Limb (tissue), 2 donors: ENCODE measurements around the gene RSPO3.
"Not testable (repeated sequence)": the region's sequence is repeated elsewhere in the genome, so short reads cannot be mapped to it uniquely, and the experiment has no call there.

ENCODE experiments used
- DNase-seq, 2 donors: peaks; one replicate each; pipeline ENCODE4 v3.0.0-alpha.2; 2016; ENCODE audit errors: extremely low spot score in 2 of 2

The RSPO3 gene, protein sequence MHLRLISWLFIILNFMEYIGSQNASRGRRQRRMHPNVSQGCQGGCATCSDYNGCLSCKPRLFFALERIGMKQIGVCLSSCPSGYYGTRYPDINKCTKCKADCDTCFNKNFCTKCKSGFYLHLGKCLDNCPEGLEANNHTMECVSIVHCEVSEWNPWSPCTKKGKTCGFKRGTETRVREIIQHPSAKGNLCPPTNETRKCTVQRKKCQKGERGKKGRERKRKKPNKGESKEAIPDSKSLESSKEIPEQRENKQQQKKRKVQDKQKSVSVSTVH

DNA sequence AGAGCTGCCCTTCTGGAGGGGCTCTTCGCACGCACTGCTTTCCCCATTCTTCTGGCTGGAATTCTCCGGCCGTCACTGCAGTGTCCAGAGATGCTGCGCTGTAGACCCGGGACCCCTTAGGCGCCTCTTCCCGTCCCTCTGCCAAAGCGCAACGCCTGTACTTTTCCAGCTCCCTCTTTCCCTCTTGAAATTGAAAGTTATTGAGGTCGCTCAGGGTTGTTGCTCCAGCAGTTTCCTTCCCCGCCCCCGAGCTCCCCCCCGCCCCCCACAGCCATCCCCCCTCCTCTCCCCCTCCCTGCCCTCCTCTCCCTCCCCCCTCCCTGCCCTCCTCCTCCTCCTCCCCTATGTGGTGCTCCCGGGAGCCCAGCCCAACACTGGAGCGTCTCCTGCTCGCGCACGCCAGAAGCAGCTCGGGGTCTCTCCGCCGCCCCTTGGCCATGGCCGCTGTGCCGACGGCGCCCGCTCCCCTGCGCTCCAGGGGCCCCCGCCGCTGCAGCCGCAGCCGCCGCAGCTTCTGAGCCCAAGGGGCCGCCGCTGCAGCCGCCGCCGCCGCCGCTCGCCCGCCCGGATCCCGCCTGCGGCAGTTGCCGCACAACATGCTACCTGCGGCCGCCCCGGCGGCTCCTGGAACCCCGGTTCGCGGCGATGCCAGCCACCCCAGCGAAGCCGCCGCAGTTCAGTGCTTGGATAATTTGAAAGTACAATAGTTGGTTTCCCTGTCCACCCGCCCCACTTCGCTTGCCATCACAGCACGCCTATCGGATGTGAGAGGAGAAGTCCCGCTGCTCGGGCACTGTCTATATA, at the start of gene RSPO3:
RSPO3 (plus strand) TSS at position 374 of the 804 bp plus-strand sequence. CDS start 522 bp downstream, outside the sequence.
- peak; percentile 50 to 76 for DNase-seq

DNA sequence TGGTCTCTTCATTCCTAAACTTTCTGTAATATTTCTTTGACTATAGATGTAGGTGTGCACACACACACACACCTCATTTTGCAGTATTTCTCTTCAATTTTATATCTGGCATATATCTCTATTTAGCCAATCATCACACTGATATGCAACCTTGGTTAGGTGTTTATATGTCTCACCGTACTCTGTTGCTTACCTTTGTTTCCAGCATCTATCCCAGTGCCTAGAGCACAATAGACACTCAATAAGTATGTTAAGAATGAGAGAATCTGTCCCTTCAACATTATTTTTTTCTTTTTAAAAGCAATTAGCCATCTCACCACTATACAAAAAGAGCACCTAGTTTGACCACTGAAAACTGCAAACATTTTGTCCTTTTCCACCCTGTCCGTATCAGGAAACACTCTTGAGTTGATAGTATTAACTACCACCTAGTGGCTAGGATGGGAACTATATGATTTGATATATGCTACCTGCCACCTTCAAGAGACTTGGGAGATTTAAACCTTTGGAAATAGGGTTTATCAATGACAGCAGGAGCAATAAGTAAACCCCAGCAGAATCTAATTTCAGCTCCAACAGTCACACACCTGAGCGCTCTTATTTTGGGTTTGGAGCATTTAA, 48.7 kb upstream of the RSPO3 start:
- DNase-seq, result no peak

DNA sequence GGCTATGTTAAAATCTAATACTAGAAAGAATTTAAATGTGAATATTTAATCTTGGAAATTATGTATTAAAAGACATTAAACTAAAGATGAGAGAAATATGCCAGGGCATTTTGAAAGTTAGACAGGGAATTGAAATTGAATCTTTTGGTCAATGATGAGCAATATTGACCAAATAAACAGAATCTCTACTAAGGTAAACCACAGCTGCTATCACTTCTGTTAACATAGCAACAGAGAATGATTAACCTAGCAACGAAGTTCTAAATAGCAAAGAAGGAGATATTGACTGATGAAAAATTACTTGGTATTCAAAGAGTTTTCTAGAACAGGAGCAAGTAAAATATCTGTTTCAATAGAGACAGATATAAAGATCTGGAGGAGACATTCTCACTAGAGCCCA, 45.2 kb upstream of the RSPO3 start:
- DNase-seq, result no peak

DNA sequence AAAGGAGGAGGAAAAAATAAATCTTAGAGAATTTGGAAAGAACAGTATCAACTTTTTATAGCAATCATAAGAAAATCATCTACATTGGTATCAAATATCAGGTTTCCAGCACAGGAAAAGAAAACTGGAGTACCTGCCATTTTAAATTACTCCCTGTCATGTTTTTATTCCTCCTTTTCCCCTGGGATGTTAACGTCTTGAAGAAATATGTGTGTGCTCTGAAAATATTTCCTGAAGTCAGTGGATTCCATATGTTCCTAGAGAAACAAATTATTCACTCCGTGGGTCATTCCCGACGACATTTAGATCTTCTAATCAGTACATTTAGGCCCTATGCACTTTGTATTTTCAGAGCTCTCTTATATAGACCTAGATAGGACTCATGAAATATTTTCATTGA, 42.0 kb upstream of the RSPO3 start:
- DNase-seq, result no peak

DNA sequence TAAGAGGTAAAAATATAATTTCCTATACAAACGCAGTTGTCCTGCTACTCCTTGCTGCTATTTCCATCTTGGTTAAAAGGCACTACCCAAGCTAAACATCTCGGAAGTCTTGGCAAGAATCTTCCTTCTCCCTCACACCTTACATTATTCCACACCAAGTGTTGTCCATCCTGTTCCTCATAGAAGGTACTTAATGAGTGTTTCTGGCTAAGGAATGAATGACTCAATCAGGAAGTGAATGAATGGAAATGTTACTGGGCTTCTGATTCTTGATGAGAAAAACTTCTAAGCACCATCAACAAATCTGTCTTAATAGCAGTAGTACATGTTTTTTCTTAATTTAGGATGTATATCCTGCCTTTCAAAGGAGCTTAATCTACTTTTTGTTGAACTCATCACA, 40.6 kb upstream of the RSPO3 start:
- no peak for DNase-seq

DNA sequence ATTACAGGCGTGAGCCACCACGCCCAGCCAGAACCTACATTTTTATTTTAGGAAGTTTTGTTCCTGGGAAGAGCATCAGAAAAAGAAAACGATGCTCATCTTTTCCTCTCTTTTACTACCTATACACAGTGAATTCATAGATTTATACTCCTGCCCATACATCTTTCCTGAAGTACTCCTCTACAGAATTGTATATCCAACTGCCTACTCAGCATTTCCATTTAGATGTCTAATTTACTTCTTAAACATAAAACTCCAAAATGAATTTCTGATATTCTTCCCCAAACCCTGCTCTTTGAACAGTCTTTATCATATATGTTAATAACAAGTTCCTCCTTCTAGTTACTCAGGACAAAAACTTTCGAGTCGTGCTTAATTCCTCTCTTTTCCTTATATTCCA, 39.8 kb upstream of the RSPO3 start:
- DNase-seq, result no peak

DNA sequence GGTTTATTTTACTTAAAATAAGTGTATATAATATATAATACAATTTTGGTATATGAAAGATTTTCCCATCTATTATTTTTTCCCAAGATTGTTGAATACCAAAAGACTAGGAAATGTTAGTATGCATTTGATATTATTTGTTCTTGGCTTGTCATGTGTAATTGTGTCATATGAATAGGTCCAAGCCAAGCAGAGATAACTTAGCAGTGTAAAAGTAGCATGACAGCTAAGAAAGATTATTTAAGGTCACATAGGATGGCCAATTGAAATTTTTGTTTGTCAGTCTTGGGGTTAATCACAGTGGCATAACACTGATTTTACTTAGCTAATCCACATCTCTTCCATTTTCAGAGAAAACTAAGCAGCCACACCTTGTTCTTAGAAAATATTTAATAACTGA, 38.8 kb upstream of the RSPO3 start:
- no peak for DNase-seq

DNA sequence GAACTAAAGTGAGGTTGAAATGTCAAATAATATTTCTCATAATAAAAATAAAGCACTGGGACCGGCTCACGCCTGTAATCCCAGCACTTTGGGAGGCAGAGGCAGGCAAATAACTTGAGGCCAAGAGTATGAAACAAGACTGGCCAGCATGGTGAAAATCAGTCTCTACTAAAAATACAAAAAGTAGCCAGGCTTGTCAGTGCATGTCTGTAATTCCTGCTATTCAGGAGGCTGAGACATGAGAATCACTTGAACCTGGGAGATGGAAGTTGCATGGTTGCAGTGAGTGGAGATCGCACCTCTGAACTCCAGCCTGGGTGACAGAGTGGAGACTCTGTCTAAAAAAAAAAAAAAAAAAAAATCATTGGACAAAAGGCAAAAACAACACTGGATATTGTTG, 38.4 kb upstream of the RSPO3 start:
- no peak for DNase-seq

DNA sequence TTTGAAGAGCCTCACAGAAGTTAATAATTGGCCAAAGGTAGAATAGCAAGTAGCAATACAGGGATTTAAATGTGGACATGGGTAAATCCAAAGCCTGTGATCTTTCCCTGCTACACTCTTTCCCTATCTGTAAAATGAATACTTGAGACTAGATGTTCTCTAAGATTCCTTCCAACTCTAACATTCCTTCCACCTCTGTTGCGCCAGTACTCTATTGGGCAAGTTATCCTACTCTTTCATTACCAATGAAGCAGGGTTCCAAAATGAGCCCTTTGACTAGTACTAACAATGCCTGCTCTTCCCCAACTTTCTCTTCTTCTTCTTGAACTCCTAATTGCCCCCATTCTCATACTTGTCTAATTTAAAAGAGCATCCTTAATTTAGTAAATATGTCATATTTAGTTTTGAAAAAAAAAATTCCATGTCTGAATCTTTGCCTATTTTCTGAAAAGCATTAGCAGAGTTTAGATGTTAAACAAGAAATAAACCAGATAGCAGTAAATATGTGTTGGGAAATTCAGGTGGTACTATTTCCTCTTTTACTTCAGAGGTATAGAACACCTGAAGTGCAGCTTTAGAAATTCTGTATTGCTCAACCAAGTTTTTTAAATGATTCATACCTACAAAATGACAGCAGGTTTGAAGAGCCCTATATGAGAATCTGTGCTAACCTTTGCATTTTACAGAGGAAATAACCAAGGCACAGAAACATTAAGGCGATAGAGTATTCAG, 35.1 kb upstream of the RSPO3 start:
- no peak for DNase-seq

DNA sequence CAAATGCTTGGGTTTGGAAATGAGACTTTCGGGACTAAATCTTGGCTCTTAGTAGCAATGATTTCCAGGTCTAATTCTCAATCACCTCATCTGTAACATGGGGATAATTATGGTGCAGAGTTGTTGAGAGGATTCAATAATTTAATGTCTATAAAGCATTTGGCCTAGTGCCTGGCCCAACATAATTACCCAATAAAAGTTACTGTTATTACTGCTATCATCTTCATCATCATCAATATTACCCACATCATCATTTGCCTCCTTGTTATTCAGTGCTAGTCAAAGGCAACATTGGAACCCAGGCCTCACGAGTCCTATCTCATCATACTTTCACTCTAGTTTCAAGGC, 34.5 kb upstream of the RSPO3 start:
- no peak for DNase-seq

DNA sequence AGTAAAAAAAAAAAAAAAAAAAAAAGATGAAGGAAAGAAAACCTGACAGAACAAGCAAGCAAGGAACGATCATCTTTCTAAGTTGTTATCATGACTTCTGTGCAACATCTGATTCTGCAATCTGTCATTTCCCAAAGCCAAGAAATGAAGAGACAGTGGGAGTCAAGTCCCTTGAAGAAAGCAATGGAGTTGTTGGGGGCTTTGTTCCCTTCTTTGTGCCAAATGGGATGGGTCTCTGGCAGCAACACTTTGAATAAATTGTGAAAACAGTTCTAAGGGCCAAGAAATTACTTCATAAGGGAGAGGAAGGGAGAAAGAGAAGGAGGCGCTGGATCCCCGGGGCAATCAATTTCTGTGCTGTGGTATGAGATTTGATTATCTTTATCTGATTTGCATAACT, 33.3 kb upstream of the RSPO3 start:
- no peak for DNase-seq

DNA sequence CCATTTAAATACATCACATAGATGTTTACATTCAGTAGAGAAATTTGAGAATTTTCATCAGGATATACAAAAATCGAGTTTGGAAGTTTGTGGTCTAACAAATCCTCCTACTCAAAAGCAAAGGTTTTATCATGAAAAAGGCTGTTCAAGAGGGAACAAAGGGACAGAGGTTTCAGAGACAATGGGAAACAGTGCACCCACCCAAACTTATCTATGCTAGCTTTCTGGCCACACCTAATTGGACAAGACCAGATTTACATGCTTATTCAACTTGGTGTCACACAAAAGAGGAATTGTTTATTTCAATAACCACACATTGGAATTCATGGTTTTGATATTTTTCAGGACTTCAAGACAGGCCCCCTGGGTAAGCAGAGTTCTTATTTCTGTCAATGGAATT, 28.4 kb upstream of the RSPO3 start:
- DNase-seq, result no peak

DNA sequence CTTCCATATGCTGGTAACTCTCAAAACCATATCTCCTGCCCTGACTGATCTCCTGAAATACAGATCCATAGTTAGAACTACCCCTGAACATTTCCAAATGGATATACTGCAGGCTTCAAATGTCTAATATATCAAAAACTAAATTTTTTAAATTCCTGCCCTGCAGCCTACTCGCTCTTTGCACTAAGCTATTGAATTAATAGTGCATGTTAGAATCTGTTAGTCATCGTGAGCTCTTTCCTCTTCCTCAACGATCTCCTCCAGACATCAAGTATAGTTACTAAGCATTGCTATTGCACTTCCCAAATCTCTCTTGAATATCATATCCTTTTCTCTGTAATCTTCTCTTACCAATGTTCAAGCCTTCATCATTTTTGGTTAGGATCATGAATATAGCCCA, 26.0 kb upstream of the RSPO3 start:
- no peak for DNase-seq

DNA sequence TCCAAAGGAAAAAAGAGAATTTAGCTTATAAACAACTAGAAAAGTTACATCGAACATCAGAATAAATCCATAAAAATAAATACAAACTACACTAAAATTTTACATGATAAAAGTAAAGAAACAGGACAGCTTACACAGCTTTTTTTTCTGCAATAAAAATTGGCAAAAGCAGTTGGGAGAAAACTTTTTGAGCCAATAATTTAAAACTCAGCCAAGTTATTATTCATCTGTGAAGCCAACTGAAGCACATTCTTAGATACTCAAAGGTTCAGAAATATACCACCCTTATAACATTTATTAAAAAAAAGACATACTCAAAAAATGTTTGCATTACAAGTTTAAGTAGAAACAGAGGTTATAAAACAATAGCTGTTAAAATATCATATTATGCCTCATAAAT, 23.7 kb upstream of the RSPO3 start:
- DNase-seq, result no peak

DNA sequence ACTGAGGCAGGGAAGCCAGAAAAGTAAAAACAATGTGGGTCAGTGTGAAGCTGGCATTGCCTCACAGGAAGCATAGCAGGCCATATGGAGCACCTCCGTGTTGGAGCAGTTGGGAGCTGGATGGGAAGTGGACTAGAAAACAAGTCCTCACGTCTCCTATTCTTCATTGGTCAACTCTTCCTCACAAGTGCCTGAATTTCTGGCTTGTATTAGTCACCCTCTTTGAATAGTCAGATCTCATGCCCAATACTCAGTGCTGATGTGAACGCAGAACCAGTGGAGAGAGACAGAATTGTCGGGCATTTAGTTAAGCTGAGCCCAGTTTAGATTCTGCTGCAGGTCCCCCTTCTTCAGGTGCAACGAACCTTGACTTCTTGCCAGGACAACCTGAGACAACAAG, 22.3 kb upstream of the RSPO3 start:
- DNase-seq, result no peak

DNA sequence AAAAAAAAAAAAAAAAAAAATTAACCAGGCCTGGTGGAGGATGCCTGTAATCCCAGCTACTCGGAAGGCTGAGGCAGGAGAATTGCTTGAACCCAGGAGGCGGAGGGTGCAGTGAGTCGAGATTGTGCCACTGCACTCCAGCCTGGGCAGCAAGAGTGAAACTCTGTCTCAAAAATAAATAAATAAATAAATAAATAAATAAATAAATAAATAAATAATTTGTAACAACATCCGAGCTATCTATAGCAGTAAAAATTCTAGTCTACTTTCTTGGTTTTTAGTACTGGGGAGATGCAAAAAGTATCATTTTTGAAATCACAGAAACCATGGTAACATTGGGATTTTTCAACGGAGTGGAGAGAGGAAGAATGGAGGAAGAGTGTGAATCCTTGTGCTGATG, 21.0 kb upstream of the RSPO3 start:
- DNase-seq, result not testable (repeated sequence)

DNA sequence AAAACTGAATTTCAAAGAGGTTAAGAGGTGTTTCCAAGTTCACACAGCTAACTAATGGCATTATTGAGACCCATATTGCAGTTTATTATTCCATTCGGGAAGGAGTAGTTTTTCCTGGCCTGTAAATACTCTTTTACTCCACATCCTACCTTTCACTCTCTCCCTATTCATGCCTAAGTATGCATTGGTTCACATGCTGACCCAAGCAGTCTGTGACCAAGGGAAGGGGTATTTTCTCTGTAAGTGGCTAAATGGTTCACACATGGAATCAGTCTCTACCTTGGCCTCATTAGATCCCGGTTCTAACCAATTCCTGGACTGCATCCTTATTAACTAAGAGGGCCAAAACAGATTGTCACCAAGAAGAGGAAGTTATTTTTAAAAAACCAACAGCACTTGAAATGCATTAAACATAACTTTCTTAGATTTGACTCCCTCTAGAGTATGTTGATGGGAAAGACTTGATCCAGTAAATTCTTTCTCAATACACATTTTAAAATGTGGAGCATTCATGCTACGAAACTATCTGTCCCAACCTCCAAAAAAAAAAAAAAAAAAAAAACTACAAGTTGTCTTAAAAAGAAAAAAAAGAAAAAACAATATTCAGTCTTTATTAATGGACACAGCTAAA, 17.8 kb upstream of the RSPO3 start:
- peak in 1 of 2 donors; percentile 66 for DNase-seq

DNA sequence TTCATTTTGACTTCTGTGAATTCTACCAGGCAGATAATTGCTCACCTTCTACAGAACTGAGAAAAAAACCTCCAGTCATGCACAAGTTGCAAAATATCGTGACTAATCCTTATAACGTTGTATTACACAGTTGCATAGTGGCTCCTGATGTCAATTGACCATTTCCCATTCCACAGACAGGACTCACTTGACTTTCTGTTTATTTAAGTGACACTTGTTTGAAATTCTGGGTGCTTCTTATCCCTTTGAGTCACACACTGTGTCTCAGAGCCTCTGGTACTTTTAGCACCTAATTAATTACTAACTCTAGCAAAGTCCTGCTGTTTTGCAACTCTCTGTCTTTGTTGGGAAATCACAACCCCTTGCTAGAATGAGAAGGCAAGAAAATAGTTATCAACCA, 16.2 kb upstream of the RSPO3 start:
- DNase-seq, result no peak

DNA sequence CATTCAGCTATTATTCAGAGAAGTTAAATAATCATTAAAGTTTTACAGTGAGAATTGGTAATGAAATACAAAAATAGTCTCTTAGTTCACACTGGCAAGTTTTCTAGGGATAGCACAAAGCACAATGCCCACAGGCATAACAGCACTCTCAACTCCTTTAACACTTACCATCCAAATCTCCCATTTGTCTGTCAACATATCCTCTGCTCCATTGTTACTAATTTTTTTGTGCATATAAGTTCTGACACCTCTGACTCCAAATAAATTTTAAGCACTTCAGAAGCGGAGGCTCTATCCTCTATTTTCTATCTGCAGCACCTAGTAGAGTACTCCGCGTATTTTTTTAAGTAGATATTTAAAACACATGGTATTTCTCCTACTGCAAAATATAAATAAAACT, 15.6 kb upstream of the RSPO3 start:
- DNase-seq, result no peak

DNA sequence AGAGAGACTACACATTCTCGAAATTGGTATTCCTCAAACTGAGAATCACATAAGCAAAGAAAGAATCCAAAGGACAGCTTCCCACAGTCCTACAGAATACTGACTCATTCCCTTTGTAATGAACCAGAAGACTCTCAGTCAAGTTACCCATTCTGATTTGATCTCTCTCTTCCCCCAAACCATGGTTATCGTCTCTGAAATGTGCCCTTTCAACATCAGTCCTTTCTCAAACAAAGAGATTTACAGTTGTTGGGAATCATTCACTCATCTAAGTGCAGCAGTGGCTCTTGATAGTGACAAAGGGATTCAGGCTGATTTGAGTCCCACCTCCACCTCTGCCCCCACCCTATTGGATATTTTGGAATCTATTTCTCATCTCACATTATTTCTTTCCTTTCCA, 15.0 kb upstream of the RSPO3 start:
- DNase-seq, result no peak

DNA sequence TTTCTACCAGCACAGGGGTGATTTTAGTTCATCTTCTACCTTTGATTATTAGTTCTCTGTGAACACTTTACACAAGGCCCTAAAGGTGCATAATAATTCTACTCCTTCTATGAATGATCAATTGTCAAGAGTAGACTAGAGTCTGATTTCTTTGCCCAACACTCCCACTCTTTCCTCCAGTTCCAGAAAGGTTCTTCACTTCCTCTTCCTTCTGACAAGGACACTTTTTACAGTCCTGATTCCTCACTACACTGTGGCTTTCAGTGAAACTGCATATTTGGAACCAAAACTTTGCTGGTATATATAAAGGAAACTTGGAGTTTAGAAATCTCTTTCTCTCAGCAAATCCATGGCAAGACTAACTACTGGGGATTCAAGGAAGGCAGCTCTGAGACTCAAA, 10.6 kb upstream of the RSPO3 start:
- no peak for DNase-seq

DNA sequence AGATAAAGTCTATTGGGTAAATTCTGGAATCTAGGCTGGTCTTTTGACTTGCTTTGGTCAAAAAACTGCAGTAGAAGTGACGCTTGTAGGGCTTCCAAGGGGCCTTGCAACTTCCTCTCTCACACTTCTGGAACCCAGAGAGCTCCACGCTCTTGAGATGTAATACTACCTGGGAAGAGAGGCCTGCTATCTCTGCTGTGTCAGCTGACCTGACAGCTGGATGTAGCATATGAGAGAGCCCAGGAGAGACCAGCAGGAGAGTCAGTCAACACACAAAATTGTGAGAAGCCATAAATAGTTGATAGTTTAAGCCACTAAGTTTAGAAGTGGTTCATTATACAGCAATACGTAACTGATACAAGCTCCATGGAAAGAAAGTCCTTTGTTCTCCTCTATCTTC, 7.8 kb upstream of the RSPO3 start:
- DNase-seq, result no peak
